Hepatocyte (in vitro differentiated cells): ENCODE data around the gene CXCL13. TPM values are rescaled to one million over a fixed set of nuclear protein-coding genes. Genes with fewer than 3 reads are reported as not detected.
A peak's percentile ranks its signal among the peaks of the same experiment; 100 is the strongest.

Experiments
- DNase-seq: peaks from one replicate; pipeline ENCODE4 v3.0.0-alpha.2; 2016; ENCODE audit warnings: low spot score
- H2AFZ ChIP-seq: fragments of 200-600 bp; sonication (generic); 2 replicates; pipeline ENCODE4 v1.6.0; 2016; ENCODE audit warnings: antibody characterized with exemption, mild to moderate bottlenecking
- H3K27ac ChIP-seq: fragments of 200-600 bp; sonication (generic); 2 replicates; pipeline ENCODE4 v1.5.1; 2016; ENCODE audit warnings: mild to moderate bottlenecking
- H3K27me3 ChIP-seq: fragments of 200-600 bp; sonication (generic); 2 replicates; pipeline ENCODE4 v1.6.1; 2016
- H3K36me3 ChIP-seq: fragments of 200-600 bp; sonication (generic); replicated peaks from 2 replicates; pipeline ENCODE4 v1.5.1; 2016; ENCODE audit warnings: low read depth; ENCODE audit not compliant: insufficient read depth
- H3K4me1 ChIP-seq: fragments of 200-600 bp; sonication (generic); 2 replicates; pipeline ENCODE4 v1.5.1; 2016; ENCODE audit warnings: mild to moderate bottlenecking, moderate library complexity; ENCODE audit not compliant: insufficient read depth
- H3K4me2 ChIP-seq: fragments of 200-600 bp; sonication (generic); 2 replicates; pipeline ENCODE4 v1.6.0; 2016
- H3K4me3 ChIP-seq: fragments of 200-600 bp; sonication (generic); 2 replicates; pipeline ENCODE4 v1.5.1; 2016; ENCODE audit warnings: mild to moderate bottlenecking
- H3K79me2 ChIP-seq: fragments of 200-600 bp; sonication (generic); 2 replicates; pipeline ENCODE4 v1.6.0; 2017; ENCODE audit warnings: mild to moderate bottlenecking
- H3K9me2 ChIP-seq: fragments of 200-600 bp; sonication (generic); replicated peaks from 2 replicates; pipeline ENCODE4 v1.6.0; 2017; ENCODE audit warnings: mild to moderate bottlenecking; ENCODE audit not compliant: insufficient read depth
- H3K9me3 ChIP-seq: fragments of 200-600 bp; sonication (generic); 2 replicates; pipeline ENCODE4 v1.5.1; 2016; ENCODE audit warnings: low read depth, mild to moderate bottlenecking
- H4K20me1 ChIP-seq: fragments of 200-600 bp; sonication (generic); 2 replicates; pipeline ENCODE4 v1.6.0; 2016; ENCODE audit warnings: mild to moderate bottlenecking; ENCODE audit not compliant: insufficient read depth, poor library complexity, severe bottlenecking
- CTCF ChIP-seq: fragments of 200-600 bp; sonication (generic); IDR thresholded peaks from 2 replicates; pipeline ENCODE4 v1.5.1; 2016; ENCODE audit warnings: antibody characterized with exemption, mild to moderate bottlenecking; ENCODE audit not compliant: poor library complexity
- EZH2 ChIP-seq: fragments of 200-600 bp; sonication (generic); IDR thresholded peaks from 2 replicates; pipeline ENCODE4 v1.6.1; 2016; ENCODE audit warnings: antibody characterized with exemption, mild to moderate bottlenecking, borderline replicate concordance
- EZH2phosphoT487 ChIP-seq: fragments of 200-600 bp; sonication (generic); IDR thresholded peaks from one replicate; pipeline ENCODE4 v1.6.1; 2018; ENCODE audit warnings: antibody characterized with exemption, mild to moderate bottlenecking, low read depth, moderate library complexity; ENCODE audit not compliant: unreplicated experiment, severe bottlenecking
- WGBS: methylation state at CpG from one replicate; pipeline ENCODE4 v1.1.6; 2016; ENCODE audit warnings: low lambda C conversion rate; ENCODE audit errors: missing lambda C conversion rate; 5-methylcytosine and 5-hydroxymethylcytosine counted together
- polyA plus RNA-seq: library from polyadenylated mRNA; unstranded; fragments of >200 nt; fragmentation: Nextera tagmentation; extraction: Ambion mirVana; gene quantifications from 2 replicates; pipeline ENCODE4 v1.2.1, GENCODE V29; 2016
- total RNA-seq: library from RNA; depleted of rRNA; stranded (reverse); fragments of >200 nt; gene quantifications from 2 replicates; pipeline ENCODE4 v1.2.3, GENCODE V29; 2014

Gene CXCL13
- total and polyA plus RNA-seq, 2 experiments from 2014 or later = 0.23 to 0.57 TPM

GRCh38 chr4:77631276-77631675 is 25.7 kb downstream of the CXCL13 start:
- Histone ChIP-seq H3K36me3 (no peaks in the 10 kb centered on the region), H3K4me1 (no peaks in the 10 kb centered on the region), H2AFZ (no peak overlapping the region), H3K27ac (no peak overlapping the region), H3K4me3 (no peak overlapping the region), H4K20me1 (no peaks in the 10 kb centered on the region), H3K4me2 (no peak overlapping the region), H3K27me3 (no peaks in the 10 kb centered on the region), H3K9me2 (no peaks in the 10 kb centered on the region), H3K9me3 (no peaks in the 10 kb centered on the region), H3K79me2 (no peaks in the 10 kb centered on the region)
- TF ChIP-seq EZH2phosphoT487 (no peak), EZH2 (no peak), CTCF (no peak)
- 94% methylated on average over 1 of the region's 1 CpG for WGBS
- peak; percentile 40 for DNase-seq

- no peaks in the 10 kb centered on the region for H3K9me2 ChIP-seq
- H3K9me3 ChIP-seq = no peaks in the 10 kb centered on the region
- no peaks in the 10 kb centered on the region for H3K27me3 ChIP-seq
- no peak overlapping the region for H3K4me3 ChIP-seq
- H4K20me1 ChIP-seq = no peaks in the 10 kb centered on the region
- H3K79me2 ChIP-seq = no peaks in the 10 kb centered on the region
- TF ChIP-seq EZH2 = no peak
- TF ChIP-seq CTCF = no peak
- TF ChIP-seq EZH2phosphoT487 = no peak
- H3K4me2 ChIP-seq = no peak overlapping the region
- 75% methylated on average over 6 of the region's 6 CpGs for WGBS
- H2AFZ ChIP-seq = no peak overlapping the region
- H3K27ac ChIP-seq = no peak overlapping the region
- H3K4me1 ChIP-seq = peaks cover 4% of the 10 kb centered on the region
- no peak for DNase-seq
- H3K36me3 ChIP-seq = no peaks in the 10 kb centered on the region
Observed at GRCh38 chr4:77634132-77634785, 28.6 kb downstream of the CXCL13 start.

GRCh38 chr4:77635246-77635645 is 29.6 kb downstream of the CXCL13 start:
- no peak overlapping the region for H2AFZ ChIP-seq
- H3K4me1 ChIP-seq = peaks cover 4% of the 10 kb centered on the region
- no peak overlapping the region for H3K4me3 ChIP-seq
- no peaks in the 10 kb centered on the region for H3K9me3 ChIP-seq
- no peak overlapping the region for H3K4me2 ChIP-seq
- H3K27me3 ChIP-seq = no peaks in the 10 kb centered on the region
- WGBS = 88% methylated on average over 7 of the region's 7 CpGs
- no peak for TF ChIP-seq EZH2
- TF ChIP-seq EZH2phosphoT487 = no peak
- TF ChIP-seq CTCF = no peak
- no peak for DNase-seq
- no peaks in the 10 kb centered on the region for H3K9me2 ChIP-seq
- H3K36me3 ChIP-seq = no peaks in the 10 kb centered on the region
- no peaks in the 10 kb centered on the region for H3K79me2 ChIP-seq
- no peak overlapping the region for H3K27ac ChIP-seq
- no peaks in the 10 kb centered on the region for H4K20me1 ChIP-seq

GRCh38 chr4:77635876-77636275 is 30.3 kb downstream of the CXCL13 start:
- Histone ChIP-seq H3K4me1 (peaks cover 4% of the 10 kb centered on the region), H3K27me3 (no peaks in the 10 kb centered on the region), H4K20me1 (no peaks in the 10 kb centered on the region), H3K4me3 (no peak overlapping the region), H3K36me3 (no peaks in the 10 kb centered on the region), H3K9me2 (no peaks in the 10 kb centered on the region), H3K27ac (no peak overlapping the region), H3K4me2 (no peak overlapping the region), H3K9me3 (no peaks in the 10 kb centered on the region), H2AFZ (no peak overlapping the region), H3K79me2 (no peaks in the 10 kb centered on the region)
- 46% methylated on average over 4 of the region's 4 CpGs for whole genome bisulfite sequencing
- DNase-seq = no peak
- TF ChIP-seq CTCF = no peak
- no peak for TF ChIP-seq EZH2phosphoT487
